Measurements from ENCODE around the gene ELOVL1. TPM values are rescaled to one million over a fixed set of nuclear protein-coding genes. Genes with fewer than 3 reads are reported as not detected.

ELOVL1 gene
- total RNA-seq, 1 experiment from 2014 or later = 21.6 TPM

GRCh38 chr1:43319288-43319687 lies 48.5 kb downstream of the ELOVL1 start:
- no peak for DNase-seq
- WGBS (ENCODE audit: extremely low coverage, insufficient read length, low lambda C conversion rate) = no CpG with 5 or more reads among the region's 5 CpGs
- H2BK5ac ChIP-seq (ENCODE audit: insufficient read length, low read length) = no peak overlapping the region
- Mint-ChIP-seq H3K9me3 (no peaks in the 10 kb centered on the region), H3K36me3 (ENCODE audit: insufficient read depth in 1 of 3, low read depth in 3 of 3) (no peaks in the 10 kb centered on the region), H3K4me1 (peaks cover 8 to 12% of the 10 kb centered on the region in 2 experiments), H3K27me3 (ENCODE audit: low read depth) (no peaks in the 10 kb centered on the region; the same call in none of the 2 replicates), H3K4me3 (no peak overlapping the region), H3K27ac (no peak overlapping the region; a peak in 1 of 7 replicates)
- no peak overlapping the region for H2BK120ac ChIP-seq (ENCODE audit: low read depth, low read length, poor library complexity, severe bottlenecking)
- H3K79me1 ChIP-seq (ENCODE audit: insufficient read depth, low read depth, low read length, poor library complexity, severe bottlenecking) = no peaks in the 10 kb centered on the region
- H3K4me1 ChIP-seq (ENCODE audit: insufficient read depth, low read length) = no peaks in the 10 kb centered on the region
- H3K9me3 ChIP-seq (ENCODE audit: control insufficient read depth, low read depth, low read length) = no peaks in the 10 kb centered on the region
- no peaks in the 10 kb centered on the region for H3K27me3 ChIP-seq (ENCODE audit: insufficient read depth, low read length)
- no peaks in the 10 kb centered on the region for H3K23me2 ChIP-seq (ENCODE audit: insufficient read length, low read depth, low read length, poor library complexity, severe bottlenecking)
- H2BK20ac ChIP-seq (ENCODE audit: low read depth, low read length, poor library complexity, severe bottlenecking) = no peak overlapping the region
- H3K14ac ChIP-seq (ENCODE audit: insufficient read depth, low read length) = no peak overlapping the region; the same call in 1 of the 2 replicates
- no peak overlapping the region for H2AFZ ChIP-seq (ENCODE audit: low read length)
- no peak overlapping the region for H3K4ac ChIP-seq (ENCODE audit: low read depth, low read length)
- H3T11ph ChIP-seq (ENCODE audit: low read length) = no peak overlapping the region
- H4K8ac ChIP-seq (replicated peaks; ENCODE audit: insufficient read length, low read depth, low read length) = no peak overlapping the region
- H2BK15ac ChIP-seq (ENCODE audit: low read depth, low read length) = no peak overlapping the region
- H2AK5ac ChIP-seq (ENCODE audit: insufficient read length, low read length) = no peak overlapping the region
- H4K91ac ChIP-seq (ENCODE audit: insufficient read length, low read depth, low read length) = no peak overlapping the region
- H4K20me1 ChIP-seq (ENCODE audit: control insufficient read depth, insufficient read depth, insufficient read length) = no peaks in the 10 kb centered on the region
- H3K79me2 ChIP-seq (ENCODE audit: insufficient read depth, low read length) = no peaks in the 10 kb centered on the region
- TF ChIP-seq, protein P1, sequence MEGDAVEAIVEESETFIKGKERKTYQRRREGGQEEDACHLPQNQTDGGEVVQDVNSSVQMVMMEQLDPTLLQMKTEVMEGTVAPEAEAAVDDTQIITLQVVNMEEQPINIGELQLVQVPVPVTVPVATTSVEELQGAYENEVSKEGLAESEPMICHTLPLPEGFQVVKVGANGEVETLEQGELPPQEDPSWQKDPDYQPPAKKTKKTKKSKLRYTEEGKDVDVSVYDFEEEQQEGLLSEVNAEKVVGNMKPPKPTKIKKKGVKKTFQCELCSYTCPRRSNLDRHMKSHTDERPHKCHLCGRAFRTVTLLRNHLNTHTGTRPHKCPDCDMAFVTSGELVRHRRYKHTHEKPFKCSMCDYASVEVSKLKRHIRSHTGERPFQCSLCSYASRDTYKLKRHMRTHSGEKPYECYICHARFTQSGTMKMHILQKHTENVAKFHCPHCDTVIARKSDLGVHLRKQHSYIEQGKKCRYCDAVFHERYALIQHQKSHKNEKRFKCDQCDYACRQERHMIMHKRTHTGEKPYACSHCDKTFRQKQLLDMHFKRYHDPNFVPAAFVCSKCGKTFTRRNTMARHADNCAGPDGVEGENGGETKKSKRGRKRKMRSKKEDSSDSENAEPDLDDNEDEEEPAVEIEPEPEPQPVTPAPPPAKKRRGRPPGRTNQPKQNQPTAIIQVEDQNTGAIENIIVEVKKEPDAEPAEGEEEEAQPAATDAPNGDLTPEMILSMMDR (conservative IDR thresholded peaks at IDR 0.05) = no peak
- H3K23ac ChIP-seq (ENCODE audit: insufficient read length, low read depth, low read length) = no peak overlapping the region
- H3K27ac ChIP-seq (ENCODE audit: insufficient read length, low read depth, low read length) = no peak overlapping the region
- H3K9ac ChIP-seq (ENCODE audit: extremely low read depth, insufficient read length, low read length) = no peak overlapping the region
- no peak overlapping the region for H2BK12ac ChIP-seq (ENCODE audit: insufficient read length, low read depth, low read length)
- no peak overlapping the region for H4K5ac ChIP-seq (ENCODE audit: insufficient read length, low read depth, low read length)
- H3K18ac ChIP-seq (ENCODE audit: insufficient read length, low read depth, low read length) = no peak overlapping the region
- no peak overlapping the region for H3K4me2 ChIP-seq (ENCODE audit: insufficient read depth, insufficient read length, low read length)
- H3K56ac ChIP-seq (ENCODE audit: insufficient read length, low read depth, low read length) = no peak overlapping the region
